K562 (cell line): ENCODE measurements around the gene PSMA1. TPM values are rescaled to one million over a fixed set of nuclear protein-coding genes. Genes with fewer than 3 reads are reported as not detected.
A peak's percentile ranks its signal among the peaks of the same experiment; 100 is the strongest.

Experiments
- ETV6 ChIP-seq, 3 experiments: fragments of 150-350 bp in 1 of 3; sonication (generic) in 1 of 3; formaldehyde crosslinking in 1 of 3; IDR thresholded peaks; 2 replicates each; pipeline versions ENCODE4 v1.6.1 to v1.8.0; 2014 to 2022; ENCODE audit warnings: borderline replicate concordance in 2 of 3, low read depth in 2 of 3, antibody characterized with exemption in 1 of 3, low read length in 1 of 3, mild to moderate bottlenecking in 1 of 3, missing genetic modification reagents in 1 of 3
- HINFP ChIP-seq: fragments of 450-650 bp; conservative IDR thresholded peaks from 2 replicates; pipeline ENCODE4 v1.6.1; 2016; ENCODE audit warnings: missing genetic modification characterization, low read depth, mild to moderate bottlenecking, control low read depth, missing compliant biosample characterization
- KDM1A ChIP-seq, 2 experiments: fragments of 450-650 bp; IDR thresholded peaks; 2 replicates each; pipeline ENCODE4 v1.6.1; 2016; ENCODE audit warnings: mild to moderate bottlenecking in 2 of 2
- MAZ ChIP-seq, 2 experiments: fragments of 450-650 bp in 1 of 2; sonication (generic) in 1 of 2; formaldehyde crosslinking; IDR thresholded peaks in 1 of 2; conservative IDR thresholded peaks in 1 of 2; 2 replicates each; pipeline versions ENCODE4 v1.4.0 to v1.5.0; 2020; ENCODE audit warnings: mild to moderate bottlenecking in 1 of 2, missing genetic modification reagents in 1 of 2
- MGA ChIP-seq: fragments of 450-650 bp; IDR thresholded peaks from 2 replicates; pipeline ENCODE4 v1.6.1; 2016; ENCODE audit warnings: mild to moderate bottlenecking, moderate library complexity
- MNT ChIP-seq, 2 experiments: fragments of 450-650 bp; conservative IDR thresholded peaks; 2 replicates each; pipeline ENCODE4 v1.6.1; 2017; ENCODE audit warnings: mild to moderate bottlenecking in 2 of 2, moderate library complexity in 2 of 2
- PYGO2 ChIP-seq: fragments of 450-650 bp; IDR thresholded peaks from 2 replicates; pipeline ENCODE4 v1.6.1; 2016; ENCODE audit warnings: mild to moderate bottlenecking, missing genetic modification characterization, moderate library complexity, missing compliant biosample characterization
- SUPT5H ChIP-seq: fragments of 450-650 bp; IDR thresholded peaks from 2 replicates; pipeline ENCODE4 v1.6.1; 2016
- ZSCAN32 ChIP-seq: fragments of 450-650 bp; formaldehyde crosslinking; IDR thresholded peaks from 2 replicates; pipeline ENCODE4 v1.4.0; 2020; ENCODE audit warnings: mild to moderate bottlenecking, moderate library complexity
- polyA plus RNA-seq, 8 experiments: library from polyadenylated mRNA; depleted of rRNA in 4 of 8; stranded (reverse) in 5 of 8; unstranded in 3 of 8; fragments of >200 nt; fragmentation: Nextera tagmentation in 2 of 8; fragmentation: Illumina TruSeq in 1 of 8; extraction: Ambion mirVana in 2 of 8; extraction: Trizol in 1 of 8; gene quantifications; 2 replicates each; pipeline versions ENCODE4 v1.2.1 to v1.2.3, GENCODE V29; 2011 to 2014; ENCODE audit warnings: inconsistent platforms in 1 of 8, missing spikeins in 1 of 8
- total RNA-seq, 7 experiments: library from RNA; depleted of rRNA in 6 of 7; stranded (reverse); fragments of >200 nt in 6 of 7; fragmentation: Illumina TruSeq in 2 of 7; extraction: Trizol in 2 of 7; gene quantifications; 2 replicates each; pipeline versions ENCODE4 v1.2.1 to v1.2.3, GENCODE V29; 2011 to 2021; ENCODE audit warnings: low replicate concordance in 1 of 7
- TF ChIP-seq, protein P1 (sequence below): fragments of 250-450 bp; sonication (Bioruptor Pico); IDR thresholded peaks from 2 replicates; pipeline ENCODE4 v1.9.0; 2021; ENCODE audit warnings: mild to moderate bottlenecking

PSMA1 gene
- total and polyA plus RNA-seq, 9 of the 15 experiments (the other 6 are each of a cell fraction or from before 2014, with no cell fraction given) = 283 to 1,007 (median 424) TPM

- TF ChIP-seq HINFP = no peak
- no peak for TF ChIP-seq ZSCAN32
- no peak; a peak in 1 of 4 replicates for TF ChIP-seq KDM1A (IDR thresholded peaks at IDR 0.05)
- TF ChIP-seq MNT (conservative IDR thresholded peaks at IDR 0.05) = peak; percentile 93 to 96
- peak; percentile 89 for TF ChIP-seq SUPT5H
- TF ChIP-seq, protein P1, sequence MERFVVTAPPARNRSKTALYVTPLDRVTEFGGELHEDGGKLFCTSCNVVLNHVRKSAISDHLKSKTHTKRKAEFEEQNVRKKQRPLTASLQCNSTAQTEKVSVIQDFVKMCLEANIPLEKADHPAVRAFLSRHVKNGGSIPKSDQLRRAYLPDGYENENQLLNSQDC (CRISPR knock-in tag) = no peak
- peak; percentile 66 to 78 for TF ChIP-seq MAZ (CRISPR knock-in tag; conservative IDR thresholded peaks at IDR 0.05 in 1 of 2, IDR thresholded peaks at IDR 0.05 in 1 of 2)
- no peak for TF ChIP-seq ETV6 (IDR thresholded peaks at IDR 0.05; ENCODE audit: borderline replicate concordance in 1 of 2, low read depth in 2 of 2, low read length in 1 of 2)
- TF ChIP-seq ETV6 (CRISPR knock-in tag; IDR thresholded peaks at IDR 0.05; ENCODE audit: borderline replicate concordance) = no peak
- no peak for TF ChIP-seq PYGO2
- TF ChIP-seq MGA = peak; percentile 94
Measured at GRCh38 chr11:14519917-14520746, at the start of gene PSMA1 (continued).
